Stimulated activated CD8-positive, alpha-beta memory T cell treated with anti-CD3 and anti-CD28 coated beads, Interleukin-12 subunit alpha, Interleukin-12 subunit beta, amount 100 ng/mL, for 24 hours (primary cell): ENCODE measurements around the gene C17orf114.

ENCODE experiments used
- DNase-seq: peaks from one replicate; pipeline ENCODE4 v3.0.0-alpha.2; 2020; ENCODE audit errors: extremely low read depth

The C17orf114 gene

GRCh38 chr17:4823373-4824089 lies 21.4 kb upstream of the C17orf114 start:
- no peak for DNase-seq

GRCh38 chr17:4822835-4823234 lies 20.7 kb upstream of the C17orf114 start:
- DNase-seq = no peak

- no peak for DNase-seq
Measured at GRCh38 chr17:4818276-4818675, 16.1 kb upstream of the C17orf114 start.

GRCh38 chr17:4816826-4817225 lies 14.7 kb upstream of the C17orf114 start:
- DNase-seq = no peak

- no peak for DNase-seq
Measured at GRCh38 chr17:4815043-4815675, 13.0 kb upstream of the C17orf114 start.

- no peak for DNase-seq
Measured at GRCh38 chr17:4812690-4813089, 10.6 kb upstream of the C17orf114 start.

GRCh38 chr17:4811471-4811870 lies 9.3 kb upstream of the C17orf114 start:
- DNase-seq = no peak

- DNase-seq = no peak
Measured at GRCh38 chr17:4810696-4811290, 8.7 kb upstream of the C17orf114 start.

- DNase-seq = no peak
Measured at GRCh38 chr17:4808378-4808767, 6.2 kb upstream of the C17orf114 start.

- no peak for DNase-seq
Measured at GRCh38 chr17:4807605-4808377, 5.7 kb upstream of the C17orf114 start.

GRCh38 chr17:4806777-4807604 lies 4.9 kb upstream of the C17orf114 start, which contains the start of gene PLD2:
PLD2 (plus strand) TSS chr17:4807152; CDS start chr17:4807773, 621 bp downstream.
- DNase-seq = peak; percentile 73

- DNase-seq = no peak
Measured at GRCh38 chr17:4806456-4806776, 4.3 kb upstream of the C17orf114 start.

- DNase-seq = no peak
Measured at GRCh38 chr17:4800462-4801196, 1.5 kb downstream of the C17orf114 start.

- DNase-seq = no peak
Measured at GRCh38 chr17:4796552-4796920, 5.6 kb downstream of the C17orf114 start.

- DNase-seq = no peak
Measured at GRCh38 chr17:4795168-4795567, 7.0 kb downstream of the C17orf114 start.

- no peak for DNase-seq
Measured at GRCh38 chr17:4790705-4791088, 11.4 kb downstream of the C17orf114 start.

GRCh38 chr17:4789951-4790704 lies 12.0 kb downstream of the C17orf114 start:
- DNase-seq = peak; percentile 52

- no peak for DNase-seq
Measured at GRCh38 chr17:4789701-4789950, 12.5 kb downstream of the C17orf114 start.

- no peak for DNase-seq
Measured at GRCh38 chr17:4788807-4789700, 13.1 kb downstream of the C17orf114 start, which contains the start of gene GLTPD2. GLTPD2 (plus strand) TSS chr17:4788964; CDS start chr17:4789012, 48 bp downstream.
